Stimulated activated CD4-positive, alpha-beta T cell treated with anti-CD3 and anti-CD28 coated beads, TNF-alpha, amount 100 ng/mL, for 24 hours (primary cell): ENCODE results near the gene PJA1.

ENCODE experiments used
- DNase-seq, 3 experiments: peaks; one replicate each; pipeline ENCODE4 v3.0.0-alpha.2; 2020; ENCODE audit warnings: low read depth in 3 of 3

Gene PJA1

GRCh38 chrX:69143530-69143929 lies 21.7 kb downstream of the PJA1 start:
- DNase-seq: no peak

GRCh38 chrX:69142788-69143469 lies 22.3 kb downstream of the PJA1 start:
- no peak for DNase-seq

GRCh38 chrX:69140837-69141236 lies 24.4 kb downstream of the PJA1 start:
- DNase-seq: no peak

- no peak for DNase-seq
Measured at GRCh38 chrX:69139516-69139915, 25.7 kb downstream of the PJA1 start.

GRCh38 chrX:69138512-69138911 lies 26.7 kb downstream of the PJA1 start:
- no peak for DNase-seq

GRCh38 chrX:69138118-69138390 lies 27.2 kb downstream of the PJA1 start:
- no peak for DNase-seq

- DNase-seq: no peak
Measured at GRCh38 chrX:69137371-69138117, 27.7 kb downstream of the PJA1 start.

GRCh38 chrX:69136546-69137331 lies 28.5 kb downstream of the PJA1 start:
- DNase-seq: no peak

GRCh38 chrX:69133921-69134542 lies 31.2 kb downstream of the PJA1 start:
- no peak for DNase-seq

- no peak for DNase-seq
Measured at GRCh38 chrX:69131886-69132285, 33.4 kb downstream of the PJA1 start.

- no peak for DNase-seq
Measured at GRCh38 chrX:69130439-69130838, 34.8 kb downstream of the PJA1 start.

GRCh38 chrX:69128588-69128987 lies 36.7 kb downstream of the PJA1 start:
- DNase-seq: no peak

- no peak for DNase-seq
Measured at GRCh38 chrX:69127466-69127865, 37.8 kb downstream of the PJA1 start.

- no peak for DNase-seq
Measured at GRCh38 chrX:69126642-69127041, 38.6 kb downstream of the PJA1 start.

GRCh38 chrX:69125094-69125493 lies 40.2 kb downstream of the PJA1 start:
- no peak for DNase-seq

- DNase-seq: no peak
Measured at GRCh38 chrX:69124108-69124507, 41.1 kb downstream of the PJA1 start.

GRCh38 chrX:69123481-69123880 lies 41.8 kb downstream of the PJA1 start:
- no peak for DNase-seq

GRCh38 chrX:69121321-69122000 lies 43.8 kb downstream of the PJA1 start:
- DNase-seq: no peak

GRCh38 chrX:69120476-69120875 lies 44.8 kb downstream of the PJA1 start:
- no peak for DNase-seq

- no peak for DNase-seq
Measured at GRCh38 chrX:69119122-69119521, 46.1 kb downstream of the PJA1 start.

- DNase-seq: no peak
Measured at GRCh38 chrX:69117876-69118526, 47.3 kb downstream of the PJA1 start.
